ENCODE data around the gene MTIF2. TPM values are rescaled to one million over a fixed set of nuclear protein-coding genes. Genes with fewer than 3 reads are reported as not detected.
A peak's percentile ranks its signal among the peaks of the same experiment; 100 is the strongest.

MTIF2 gene
- total and polyA plus RNA-seq, 9 of the 15 experiments (the other 6 are each of a cell fraction or from before 2014, with no cell fraction given) = 58.7 to 143 (median 105) TPM

DNA sequence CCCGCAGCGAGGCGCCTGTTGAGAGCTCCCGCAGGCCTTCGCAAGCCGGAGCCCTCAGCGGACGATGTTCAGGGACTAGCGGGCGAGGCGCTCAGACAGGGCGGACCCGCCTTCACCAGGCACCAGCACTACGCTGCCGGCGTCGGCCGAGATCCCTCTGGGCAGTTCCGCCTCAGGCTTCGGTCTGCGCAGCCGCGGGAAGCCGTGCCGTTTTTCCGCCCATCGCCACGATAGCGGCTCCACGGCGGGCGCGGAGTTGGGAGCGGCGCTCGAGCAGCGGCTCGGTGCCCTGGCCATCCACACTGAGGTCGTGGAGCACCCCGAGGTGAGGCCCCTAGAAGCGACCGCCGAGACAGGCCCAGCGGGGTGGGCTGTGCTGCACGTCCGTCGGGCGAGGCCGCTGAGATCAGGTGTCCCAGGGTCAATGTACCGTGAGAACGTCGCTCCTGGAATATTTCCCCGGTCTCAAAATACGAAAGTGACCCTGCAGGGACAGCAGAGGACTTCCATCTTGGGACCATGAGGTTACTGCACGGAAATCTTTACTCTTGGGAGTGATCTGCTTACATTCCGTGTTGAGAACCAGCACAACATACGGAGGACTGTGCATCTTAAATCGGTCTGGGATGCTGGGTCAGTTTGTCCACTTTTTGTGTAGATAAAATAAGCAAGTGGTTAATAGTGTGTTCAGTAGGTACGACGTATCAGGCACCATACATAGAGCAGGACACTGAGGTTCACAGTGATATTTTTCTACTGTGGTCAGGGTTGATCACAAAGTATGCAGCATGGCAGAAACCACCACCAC lies 13.3 kb upstream of the MTIF2 start (continued):
- TF ChIP-seq, protein P1, sequence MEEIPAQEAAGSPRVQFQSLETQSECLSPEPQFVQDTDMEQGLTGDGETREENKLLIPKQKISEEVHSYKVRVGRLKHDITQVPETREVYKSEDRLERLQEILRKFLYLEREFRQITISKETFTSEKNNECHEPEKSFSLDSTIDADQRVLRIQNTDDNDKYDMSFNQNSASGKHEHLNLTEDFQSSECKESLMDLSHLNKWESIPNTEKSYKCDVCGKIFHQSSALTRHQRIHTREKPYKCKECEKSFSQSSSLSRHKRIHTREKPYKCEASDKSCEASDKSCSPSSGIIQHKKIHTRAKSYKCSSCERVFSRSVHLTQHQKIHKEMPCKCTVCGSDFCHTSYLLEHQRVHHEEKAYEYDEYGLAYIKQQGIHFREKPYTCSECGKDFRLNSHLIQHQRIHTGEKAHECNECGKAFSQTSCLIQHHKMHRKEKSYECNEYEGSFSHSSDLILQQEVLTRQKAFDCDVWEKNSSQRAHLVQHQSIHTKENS (CRISPR knock-in tag; IDR thresholded peaks at IDR 0.05) = no peak
- TF ChIP-seq NCOR1 (IDR thresholded peaks at IDR 0.05) = no peak
- TF ChIP-seq, protein P2, sequence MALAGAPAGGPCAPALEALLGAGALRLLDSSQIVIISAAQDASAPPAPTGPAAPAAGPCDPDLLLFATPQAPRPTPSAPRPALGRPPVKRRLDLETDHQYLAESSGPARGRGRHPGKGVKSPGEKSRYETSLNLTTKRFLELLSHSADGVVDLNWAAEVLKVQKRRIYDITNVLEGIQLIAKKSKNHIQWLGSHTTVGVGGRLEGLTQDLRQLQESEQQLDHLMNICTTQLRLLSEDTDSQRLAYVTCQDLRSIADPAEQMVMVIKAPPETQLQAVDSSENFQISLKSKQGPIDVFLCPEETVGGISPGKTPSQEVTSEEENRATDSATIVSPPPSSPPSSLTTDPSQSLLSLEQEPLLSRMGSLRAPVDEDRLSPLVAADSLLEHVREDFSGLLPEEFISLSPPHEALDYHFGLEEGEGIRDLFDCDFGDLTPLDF (CRISPR knock-in tag; IDR thresholded peaks at IDR 0.05) = peak; percentile 67; the same call in 1 of the 2 replicates
- TF ChIP-seq, protein P3, sequence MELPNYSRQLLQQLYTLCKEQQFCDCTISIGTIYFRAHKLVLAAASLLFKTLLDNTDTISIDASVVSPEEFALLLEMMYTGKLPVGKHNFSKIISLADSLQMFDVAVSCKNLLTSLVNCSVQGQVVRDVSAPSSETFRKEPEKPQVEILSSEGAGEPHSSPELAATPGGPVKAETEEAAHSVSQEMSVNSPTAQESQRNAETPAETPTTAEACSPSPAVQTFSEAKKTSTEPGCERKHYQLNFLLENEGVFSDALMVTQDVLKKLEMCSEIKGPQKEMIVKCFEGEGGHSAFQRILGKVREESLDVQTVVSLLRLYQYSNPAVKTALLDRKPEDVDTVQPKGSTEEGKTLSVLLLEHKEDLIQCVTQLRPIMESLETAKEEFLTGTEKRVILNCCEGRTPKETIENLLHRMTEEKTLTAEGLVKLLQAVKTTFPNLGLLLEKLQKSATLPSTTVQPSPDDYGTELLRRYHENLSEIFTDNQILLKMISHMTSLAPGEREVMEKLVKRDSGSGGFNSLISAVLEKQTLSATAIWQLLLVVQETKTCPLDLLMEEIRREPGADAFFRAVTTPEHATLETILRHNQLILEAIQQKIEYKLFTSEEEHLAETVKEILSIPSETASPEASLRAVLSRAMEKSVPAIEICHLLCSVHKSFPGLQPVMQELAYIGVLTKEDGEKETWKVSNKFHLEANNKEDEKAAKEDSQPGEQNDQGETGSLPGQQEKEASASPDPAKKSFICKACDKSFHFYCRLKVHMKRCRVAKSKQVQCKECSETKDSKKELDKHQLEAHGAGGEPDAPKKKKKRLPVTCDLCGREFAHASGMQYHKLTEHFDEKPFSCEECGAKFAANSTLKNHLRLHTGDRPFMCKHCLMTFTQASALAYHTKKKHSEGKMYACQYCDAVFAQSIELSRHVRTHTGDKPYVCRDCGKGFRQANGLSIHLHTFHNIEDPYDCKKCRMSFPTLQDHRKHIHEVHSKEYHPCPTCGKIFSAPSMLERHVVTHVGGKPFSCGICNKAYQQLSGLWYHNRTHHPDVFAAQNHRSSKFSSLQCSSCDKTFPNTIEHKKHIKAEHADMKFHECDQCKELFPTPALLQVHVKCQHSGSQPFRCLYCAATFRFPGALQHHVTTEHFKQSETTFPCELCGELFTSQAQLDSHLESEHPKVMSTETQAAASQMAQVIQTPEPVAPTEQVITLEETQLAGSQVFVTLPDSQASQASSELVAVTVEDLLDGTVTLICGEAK (IDR thresholded peaks at IDR 0.05) = peak; percentile 45; the same call in 1 of the 2 replicates
- TF ChIP-seq, protein P3 (CRISPR knock-in tag; IDR thresholded peaks at IDR 0.05) = no peak
- TF ChIP-seq, protein P4, sequence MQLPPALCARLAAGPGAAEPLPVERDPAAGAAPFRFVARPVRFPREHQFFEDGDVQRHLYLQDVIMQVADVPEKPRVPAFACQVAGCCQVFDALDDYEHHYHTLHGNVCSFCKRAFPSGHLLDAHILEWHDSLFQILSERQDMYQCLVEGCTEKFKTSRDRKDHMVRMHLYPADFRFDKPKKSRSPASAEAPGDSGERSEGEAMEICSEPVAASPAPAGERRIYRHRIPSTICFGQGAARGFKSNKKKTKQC (CRISPR knock-in tag; IDR thresholded peaks at IDR 0.05) = peak; percentile 63
- no peak for TF ChIP-seq POLR3G (IDR thresholded peaks at IDR 0.05; ENCODE audit: extremely low read depth, insufficient read length, insufficient replicate concordance)
- TF ChIP-seq, protein P5, sequence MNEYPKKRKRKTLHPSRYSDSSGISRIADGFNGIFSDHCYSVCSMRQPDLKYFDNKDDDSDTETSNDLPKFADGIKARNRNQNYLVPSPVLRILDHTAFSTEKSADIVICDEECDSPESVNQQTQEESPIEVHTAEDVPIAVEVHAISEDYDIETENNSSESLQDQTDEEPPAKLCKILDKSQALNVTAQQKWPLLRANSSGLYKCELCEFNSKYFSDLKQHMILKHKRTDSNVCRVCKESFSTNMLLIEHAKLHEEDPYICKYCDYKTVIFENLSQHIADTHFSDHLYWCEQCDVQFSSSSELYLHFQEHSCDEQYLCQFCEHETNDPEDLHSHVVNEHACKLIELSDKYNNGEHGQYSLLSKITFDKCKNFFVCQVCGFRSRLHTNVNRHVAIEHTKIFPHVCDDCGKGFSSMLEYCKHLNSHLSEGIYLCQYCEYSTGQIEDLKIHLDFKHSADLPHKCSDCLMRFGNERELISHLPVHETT (CRISPR knock-in tag; conservative IDR thresholded peaks at IDR 0.05 in 1 of 2, IDR thresholded peaks at IDR 0.05 in 1 of 2) = peak in 1 of 2 experiments; percentile 57; a peak in 1 of 4 replicates
- TF ChIP-seq NFRKB (IDR thresholded peaks at IDR 0.05; ENCODE audit: low read depth) = peak; percentile 81
- no peak for TF ChIP-seq NFATC3 (IDR thresholded peaks at IDR 0.05)
